ENCODE data around the gene NKX2-8.

- TF ChIP-seq CTCF (IDR thresholded peaks at IDR 0.05; ENCODE audit: insufficient read depth, low read depth, low read length) (peak; percentile 71), EZH2 (IDR thresholded peaks at IDR 0.05; ENCODE audit: insufficient read depth, low read length) (no peak)
These were observed 28.7 kb downstream of the NKX2-8 start for GRCh38 chr14:36553656-36554260.

All from astrocyte (in vitro differentiated cells and primary cell).